HCT116 (cell line): ENCODE results near the gene CTIF. TPM values are rescaled to one million over a fixed set of nuclear protein-coding genes. Genes with fewer than 3 reads are reported as not detected.

ENCODE experiments used
- ATAC-seq: fragments of 200-7000 bp; cut with Tn5 transposase; 2 replicates; pipeline ENCODE4 v1.9.1; 2020; ENCODE audit warnings: mild to moderate bottlenecking, moderate library complexity
- BruUV-seq: library from RNA; stranded (reverse); fragments of 400-500 nt; replicated peaks from 2 replicates; lab custom pipeline; 2021; lab: Mats Ljungman, UMichigan
- CTCF ChIA-PET: fragments of 300-600 bp; sonication (Branson Sonifier 250); formaldehyde crosslinking; loops from one replicate; lab custom pipeline; 2021; ENCODE audit warnings: antibody characterized with exemption; lab: Charles Lee
- POLR2A ChIA-PET: fragments of 300-600, 350-600 bp; sonication (Branson Sonifier 250); formaldehyde crosslinking; loops from one replicate; lab custom pipeline; 2021; ENCODE audit warnings: antibody characterized with exemption; lab: Charles Lee
- RAD21 ChIA-PET, 2 experiments: fragments of 300-600 bp; sonication (Branson Sonifier 250); formaldehyde crosslinking; loops; one replicate each; lab custom pipeline; 2023; ENCODE audit warnings: low total read pairs in 2 of 2; ENCODE audit not compliant: uncharacterized antibody in 2 of 2, unreplicated experiment in 2 of 2, low non-redundant PET in 1 of 2; lab: Charles Lee
- DNase-seq: peaks from one replicate; pipeline ENCODE4 v3.0.0-alpha.2; 2010; ENCODE audit warnings: low read depth, low spot score
- H2AFZ ChIP-seq: fragments of 200-600 bp; shearing (Covaris generic), sonication (generic); 2 replicates; pipeline ENCODE4 v1.6.1; 2017; ENCODE audit warnings: low read depth, mixed run types, mixed read lengths, antibody characterized with exemption, low read length; ENCODE audit not compliant: poor library complexity, severe bottlenecking
- H3K27ac ChIP-seq: 2 replicates; pipeline ENCODE4 v1.5.1; 2012; ENCODE audit warnings: low read depth, low read length
- H3K27me3 ChIP-seq: fragments of 200-600 bp; sonication (generic); 2 replicates; pipeline ENCODE4 v1.6.1; 2016; ENCODE audit warnings: mixed run types, low read length, mixed read lengths; ENCODE audit not compliant: insufficient read depth
- H3K36me3 ChIP-seq, 2 experiments: fragments of 200-500 bp in 1 of 2; fragments of 200-600 bp in 1 of 2; sonication (Bioruptor generic) in 1 of 2; sonication (generic) in 1 of 2; 2 replicates each; pipeline versions ENCODE4 v1.5.1 to v1.6.1; 2014 to 2016; ENCODE audit warnings: low read length in 2 of 2, inconsistent platforms in 1 of 2, mixed read lengths in 1 of 2, mixed run types in 1 of 2; ENCODE audit not compliant: insufficient read depth in 2 of 2, control insufficient read depth in 1 of 2
- H3K4me1 ChIP-seq, 2 experiments: fragments of 200-600 bp in 1 of 2; sonication (generic) in 1 of 2; 2 replicates each; pipeline versions ENCODE4 v1.5.1 to v1.6.1; 2012 to 2017; ENCODE audit warnings: low read length in 2 of 2, inconsistent platforms in 1 of 2, mild to moderate bottlenecking in 1 of 2, mixed read lengths in 1 of 2, mixed run types in 1 of 2, moderate library complexity in 1 of 2; ENCODE audit not compliant: insufficient read depth in 2 of 2, control insufficient read depth in 1 of 2
- H3K4me2 ChIP-seq: fragments of 200-600 bp; sonication (generic); 2 replicates; pipeline ENCODE4 v1.6.1; 2017; ENCODE audit warnings: mixed run types, low read length, mixed read lengths
- H3K4me3 ChIP-seq, 2 experiments: fragments of 200-600 bp in 1 of 2; sonication (generic) in 1 of 2; replicated peaks in 1 of 2; 2 replicates each; pipeline ENCODE4 v1.5.1; 2011 to 2016; ENCODE audit warnings: low read length in 2 of 2, control low read depth in 1 of 2, low read depth in 1 of 2, mild to moderate bottlenecking in 1 of 2, mixed read lengths in 1 of 2, mixed run types in 1 of 2
- H3K79me2 ChIP-seq: fragments of 200-600 bp; sonication (generic); 2 replicates; pipeline ENCODE4 v1.6.1; 2017; ENCODE audit warnings: mild to moderate bottlenecking, mixed run types, low read length, moderate library complexity, mixed read lengths; ENCODE audit not compliant: insufficient read depth
- H3K9ac ChIP-seq: fragments of 200-600 bp; sonication (generic); 2 replicates; pipeline ENCODE4 v1.6.1; 2016; ENCODE audit warnings: low read length, mixed read lengths
- H3K9me2 ChIP-seq: fragments of 200-600 bp; sonication (generic), shearing (Covaris generic); 2 replicates; pipeline ENCODE4 v1.6.1; 2017; ENCODE audit warnings: mixed run types, mild to moderate bottlenecking, moderate library complexity; ENCODE audit not compliant: insufficient read depth
- H3K9me3 ChIP-seq, 2 experiments: fragments of 200-500 bp in 1 of 2; fragments of 200-600 bp in 1 of 2; sonication (Bioruptor generic) in 1 of 2; sonication (generic) in 1 of 2; 2 replicates each; pipeline ENCODE4 v1.6.1; 2014 to 2017; ENCODE audit warnings: low read length in 2 of 2, mixed read lengths in 2 of 2, inconsistent platforms in 1 of 2, low read depth in 1 of 2, mild to moderate bottlenecking in 1 of 2, mixed run types in 1 of 2, moderate library complexity in 1 of 2; ENCODE audit not compliant: control insufficient read depth in 1 of 2, insufficient read depth in 1 of 2
- H4K20me1 ChIP-seq: fragments of 200-600 bp; sonication (generic), shearing (Covaris generic); 2 replicates; pipeline ENCODE4 v1.6.1; 2017; ENCODE audit warnings: mixed run types, mild to moderate bottlenecking, moderate library complexity; ENCODE audit not compliant: insufficient read depth
- CTCF ChIP-seq, 3 experiments: fragments of 200-600 bp in 1 of 3; sonication (generic) in 1 of 3; IDR thresholded peaks in 2 of 3; conservative IDR thresholded peaks in 1 of 3; 2 replicates each; pipeline ENCODE4 v1.5.1; 2012 to 2017; ENCODE audit warnings: low read depth in 2 of 3, low read length in 2 of 3, antibody characterized with exemption in 1 of 3, borderline replicate concordance in 1 of 3, control low read depth in 1 of 3, mild to moderate bottlenecking in 1 of 3, mixed read lengths in 1 of 3, mixed run types in 1 of 3, moderate library complexity in 1 of 3; ENCODE audit not compliant: insufficient read depth in 1 of 3
- EZH2phosphoT487 ChIP-seq: fragments of 200-600 bp; IDR thresholded peaks from 2 replicates; pipeline ENCODE4 v1.6.1; 2018; ENCODE audit warnings: antibody characterized with exemption, borderline replicate concordance
- JUND ChIP-seq: IDR thresholded peaks from 2 replicates; pipeline ENCODE4 v1.6.1; 2012
- RAD21 ChIP-seq: IDR thresholded peaks from 2 replicates; pipeline ENCODE4 v1.6.1; 2012; ENCODE audit warnings: low read depth, mild to moderate bottlenecking
- REST ChIP-seq: IDR thresholded peaks from 2 replicates; pipeline ENCODE4 v1.6.1; 2012; ENCODE audit warnings: low read depth
- SIN3A ChIP-seq: IDR thresholded peaks from 2 replicates; pipeline ENCODE4 v1.6.1; 2012; ENCODE audit warnings: low read depth
- SRF ChIP-seq: IDR thresholded peaks from 2 replicates; pipeline ENCODE4 v1.6.1; 2012; ENCODE audit warnings: low read depth
- TCF7L2 ChIP-seq: IDR thresholded peaks from 2 replicates; pipeline ENCODE4 v1.7.0; 2011; ENCODE audit warnings: borderline replicate concordance, inconsistent platforms; ENCODE audit not compliant: insufficient read depth, insufficient read length; ENCODE audit errors: extremely low read depth
- YY1 ChIP-seq: IDR thresholded peaks from 2 replicates; pipeline ENCODE4 v1.6.1; 2011; ENCODE audit warnings: low read length, low read depth, moderate library complexity, mild to moderate bottlenecking; ENCODE audit not compliant: insufficient replicate concordance; ENCODE audit errors: extremely low read depth
- ZNF274 ChIP-seq: fragments of 200-500 bp; sonication (Bioruptor generic); IDR thresholded peaks from 2 replicates; pipeline ENCODE4 v1.6.1; 2014; ENCODE audit warnings: mild to moderate bottlenecking, low read depth, low read length, inconsistent platforms
- intact Hi-C: fragments of 100-400 bp; cut with micrococcal nuclease; formaldehyde crosslinking; loops from 2 replicates; pipeline ENCODE4 v1.10.0; 2022
- total RNA-seq: library from RNA; stranded (reverse); gene quantifications from one replicate; pipeline ENCODE4 v1.2.1, GENCODE V29; 2021; ENCODE audit not compliant: unreplicated experiment
- TF ChIP-seq, protein P1 (sequence below): IDR thresholded peaks from 2 replicates; pipeline ENCODE4 v1.6.1; 2012
- TF ChIP-seq, protein P2 (sequence below): IDR thresholded peaks from 2 replicates; pipeline ENCODE4 v1.6.1; 2011; ENCODE audit warnings: mild to moderate bottlenecking, low read length, moderate library complexity; ENCODE audit not compliant: insufficient replicate concordance; ENCODE audit errors: extremely low read depth
- TF ChIP-seq, protein P3 (sequence below): IDR thresholded peaks from 2 replicates; pipeline ENCODE4 v1.6.1; 2012

The CTIF gene
- total RNA-seq, 1 experiment from 2014 or later = 19.7 TPM

GRCh38 chr18:48592540-48593171 lies 53.8 kb downstream of the CTIF start:
- CTCF ChIA-PET = no interaction called here
- Histone ChIP-seq H2AFZ (no peak overlapping the region), H3K27me3 (no peaks in the 10 kb centered on the region), H3K4me1 (peaks cover 15 to 21% of the 10 kb centered on the region in 2 experiments), H3K4me3 (no peak overlapping the region), H3K9me2 (no peaks in the 10 kb centered on the region), H3K36me3 (no peaks in the 10 kb centered on the region), H3K9me3 (no peaks in the 10 kb centered on the region), H3K4me2 (no peak overlapping the region)
- no peak for DNase-seq
- intact Hi-C loops = no loop called here
- TF ChIP-seq SRF (no peak), YY1 (no peak), REST (no peak), SIN3A (no peak), JUND (no peak), ZNF274 (no peak), RAD21 (no peak), CTCF (IDR thresholded peaks at IDR 0.05 in 2 of 3, conservative IDR thresholded peaks at IDR 0.05 in 1 of 3; ENCODE audit: borderline replicate concordance in 1 of 3, insufficient read depth in 1 of 3, low read depth in 2 of 3, low read length in 2 of 3) (no peak), TCF7L2 (no peak), EZH2phosphoT487 (no peak)
- TF ChIP-seq, protein P1, sequence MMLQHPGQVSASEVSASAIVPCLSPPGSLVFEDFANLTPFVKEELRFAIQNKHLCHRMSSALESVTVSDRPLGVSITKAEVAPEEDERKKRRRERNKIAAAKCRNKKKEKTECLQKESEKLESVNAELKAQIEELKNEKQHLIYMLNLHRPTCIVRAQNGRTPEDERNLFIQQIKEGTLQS = no peak
- TF ChIP-seq, protein P2, sequence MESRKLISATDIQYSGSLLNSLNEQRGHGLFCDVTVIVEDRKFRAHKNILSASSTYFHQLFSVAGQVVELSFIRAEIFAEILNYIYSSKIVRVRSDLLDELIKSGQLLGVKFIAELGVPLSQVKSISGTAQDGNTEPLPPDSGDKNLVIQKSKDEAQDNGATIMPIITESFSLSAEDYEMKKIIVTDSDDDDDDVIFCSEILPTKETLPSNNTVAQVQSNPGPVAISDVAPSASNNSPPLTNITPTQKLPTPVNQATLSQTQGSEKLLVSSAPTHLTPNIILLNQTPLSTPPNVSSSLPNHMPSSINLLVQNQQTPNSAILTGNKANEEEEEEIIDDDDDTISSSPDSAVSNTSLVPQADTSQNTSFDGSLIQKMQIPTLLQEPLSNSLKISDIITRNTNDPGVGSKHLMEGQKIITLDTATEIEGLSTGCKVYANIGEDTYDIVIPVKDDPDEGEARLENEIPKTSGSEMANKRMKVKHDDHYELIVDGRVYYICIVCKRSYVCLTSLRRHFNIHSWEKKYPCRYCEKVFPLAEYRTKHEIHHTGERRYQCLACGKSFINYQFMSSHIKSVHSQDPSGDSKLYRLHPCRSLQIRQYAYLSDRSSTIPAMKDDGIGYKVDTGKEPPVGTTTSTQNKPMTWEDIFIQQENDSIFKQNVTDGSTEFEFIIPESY = no peak
- TF ChIP-seq, protein P3, sequence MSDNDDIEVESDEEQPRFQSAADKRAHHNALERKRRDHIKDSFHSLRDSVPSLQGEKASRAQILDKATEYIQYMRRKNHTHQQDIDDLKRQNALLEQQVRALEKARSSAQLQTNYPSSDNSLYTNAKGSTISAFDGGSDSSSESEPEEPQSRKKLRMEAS = no peak
- TF ChIP-seq, all 23 proteins: peak for 0
- Histone ChIP-seq H3K27ac (no peak overlapping the region), H3K79me2 (no peaks in the 10 kb centered on the region), H4K20me1 (no peaks in the 10 kb centered on the region), H3K9ac (no peak overlapping the region)
- no peak for ATAC-seq
- RAD21 ChIA-PET = no interaction called here
- BruUV-seq = no TSS peak
- POLR2A ChIA-PET = no interaction called here
